ENCODE measurements around the gene TUBB1. TPM values are rescaled to one million over a fixed set of nuclear protein-coding genes. Genes with fewer than 3 reads are reported as not detected.
"Not testable (repeated sequence)": the region's sequence is repeated elsewhere in the genome, so short reads cannot be mapped to it uniquely, and the experiment has no call there.

The TUBB1 gene
- total and polyA plus RNA-seq, 2 donors from 2014 or later: 0.17 TPM; not detected in 1

DNA sequence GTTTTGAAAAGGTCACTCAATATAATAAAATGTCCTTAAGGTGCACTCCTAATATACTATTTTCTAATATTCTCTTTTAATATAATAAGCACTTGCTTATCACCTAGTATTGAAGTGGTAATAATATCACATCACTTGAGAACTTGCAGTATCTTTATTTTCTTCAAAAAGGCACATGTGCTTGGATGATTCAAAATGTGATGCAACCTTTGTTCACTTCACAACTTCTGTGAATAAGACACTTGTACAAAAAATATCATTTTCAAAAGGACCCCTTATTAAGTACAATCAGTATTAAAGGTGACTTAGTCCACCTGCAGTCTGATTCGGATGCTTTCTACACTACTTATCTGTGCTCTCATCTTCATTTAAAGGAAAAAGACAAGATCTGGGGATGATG, 20.0 kb downstream of the TUBB1 start:
- intact Hi-C loops (cut with DNase I): no loop called here
- peaks cover 5 to 25% (median 20%) of the 10 kb centered on the region in 3 donors for H3K36me3 ChIP-seq (ENCODE audit: control insufficient read depth in 2 of 3, insufficient read depth in 3 of 3, low read length in 3 of 3)
- H3K9ac ChIP-seq (ENCODE audit: low read length in 3 of 3): no peak overlapping the region
- H3K27me3 ChIP-seq (ENCODE audit: control insufficient read depth, insufficient read depth, low read length): no peaks in the 10 kb centered on the region
- H3K27ac ChIP-seq (ENCODE audit: low read depth in 2 of 2, low read length in 2 of 2): no peak overlapping the region
- H3K4me3 ChIP-seq (ENCODE audit: low read length in 3 of 3): no peak overlapping the region
- no peaks in the 10 kb centered on the region for H3K9me3 ChIP-seq (ENCODE audit: control insufficient read depth in 2 of 3, insufficient read depth in 1 of 3, low read length in 3 of 3)
- H3K4me1 ChIP-seq (ENCODE audit: control insufficient read depth in 2 of 3, insufficient read depth in 2 of 3, low read depth in 1 of 3, low read length in 3 of 3): peaks cover 2 to 11% (median 7%) of the 10 kb centered on the region in 3 donors
- FAIRE-seq (no peak), DNase-seq (no peak)
- TF ChIP-seq, protein P1, sequence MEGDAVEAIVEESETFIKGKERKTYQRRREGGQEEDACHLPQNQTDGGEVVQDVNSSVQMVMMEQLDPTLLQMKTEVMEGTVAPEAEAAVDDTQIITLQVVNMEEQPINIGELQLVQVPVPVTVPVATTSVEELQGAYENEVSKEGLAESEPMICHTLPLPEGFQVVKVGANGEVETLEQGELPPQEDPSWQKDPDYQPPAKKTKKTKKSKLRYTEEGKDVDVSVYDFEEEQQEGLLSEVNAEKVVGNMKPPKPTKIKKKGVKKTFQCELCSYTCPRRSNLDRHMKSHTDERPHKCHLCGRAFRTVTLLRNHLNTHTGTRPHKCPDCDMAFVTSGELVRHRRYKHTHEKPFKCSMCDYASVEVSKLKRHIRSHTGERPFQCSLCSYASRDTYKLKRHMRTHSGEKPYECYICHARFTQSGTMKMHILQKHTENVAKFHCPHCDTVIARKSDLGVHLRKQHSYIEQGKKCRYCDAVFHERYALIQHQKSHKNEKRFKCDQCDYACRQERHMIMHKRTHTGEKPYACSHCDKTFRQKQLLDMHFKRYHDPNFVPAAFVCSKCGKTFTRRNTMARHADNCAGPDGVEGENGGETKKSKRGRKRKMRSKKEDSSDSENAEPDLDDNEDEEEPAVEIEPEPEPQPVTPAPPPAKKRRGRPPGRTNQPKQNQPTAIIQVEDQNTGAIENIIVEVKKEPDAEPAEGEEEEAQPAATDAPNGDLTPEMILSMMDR (IDR thresholded peaks at IDR 0.05; ENCODE audit: borderline replicate concordance, extremely low read depth, insufficient read depth): no peak

DNA sequence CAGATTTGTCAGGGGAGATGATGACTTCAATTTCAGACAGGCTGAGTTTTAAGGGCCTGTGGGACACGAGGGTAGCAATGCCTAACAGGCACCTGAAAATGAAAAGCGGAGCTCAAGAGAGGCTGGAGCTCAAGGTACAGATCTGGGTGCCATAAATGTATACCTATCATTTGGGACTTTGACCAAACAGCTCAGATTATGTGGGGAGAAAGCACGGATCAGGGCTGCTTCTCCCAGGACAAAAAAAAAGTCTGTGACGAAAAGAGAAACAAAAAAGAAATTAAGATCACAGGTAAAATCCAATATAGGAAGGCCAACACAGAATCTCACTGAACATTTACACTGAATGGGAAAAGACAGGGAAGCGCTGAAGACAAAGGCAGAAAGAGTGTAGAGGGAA, 21.4 kb downstream of the TUBB1 start:
- H3K4me3 ChIP-seq (ENCODE audit: low read length in 3 of 3): no peak overlapping the region
- H3K27me3 ChIP-seq (ENCODE audit: control insufficient read depth, insufficient read depth, low read length): no peaks in the 10 kb centered on the region
- FAIRE-seq (no peak), DNase-seq (no peak)
- no peak overlapping the region for H3K9ac ChIP-seq (ENCODE audit: low read length in 3 of 3)
- H3K9me3 ChIP-seq (ENCODE audit: control insufficient read depth in 2 of 3, insufficient read depth in 1 of 3, low read length in 3 of 3): no peaks in the 10 kb centered on the region
- H3K36me3 ChIP-seq (ENCODE audit: control insufficient read depth in 2 of 3, insufficient read depth in 3 of 3, low read length in 3 of 3): peaks cover under 1 to 16% (median 16%) of the 10 kb centered on the region in 3 donors
- H3K27ac ChIP-seq (ENCODE audit: low read depth in 2 of 2, low read length in 2 of 2): no peak overlapping the region
- peaks cover 2 to 11% (median 7%) of the 10 kb centered on the region in 3 donors for H3K4me1 ChIP-seq (ENCODE audit: control insufficient read depth in 2 of 3, insufficient read depth in 2 of 3, low read depth in 1 of 3, low read length in 3 of 3)
- TF ChIP-seq, protein P1 (IDR thresholded peaks at IDR 0.05; ENCODE audit: borderline replicate concordance, extremely low read depth, insufficient read depth): no peak
- intact Hi-C loops (cut with DNase I): no loop called here

DNA sequence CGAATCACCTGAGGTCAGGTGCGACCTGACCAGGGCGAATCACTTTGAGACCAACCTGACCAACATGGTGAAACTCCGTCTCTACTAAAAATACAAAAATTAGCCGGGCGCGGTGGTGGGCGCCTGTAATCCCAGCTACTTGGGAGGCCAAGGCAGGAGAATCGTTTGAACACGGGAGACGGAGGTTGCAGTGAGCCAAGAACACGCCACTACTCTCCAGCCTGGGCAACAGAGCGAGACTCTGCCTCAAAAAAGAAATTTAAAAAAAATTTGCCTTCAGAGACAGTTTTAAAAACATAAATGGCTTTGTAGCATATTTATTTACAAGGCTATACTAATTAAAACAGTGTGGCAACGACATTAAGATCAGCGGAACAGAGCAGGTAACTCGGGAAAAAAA, 22.3 kb downstream of the TUBB1 start:
- DNase-seq; H3K9ac ChIP-seq (ENCODE audit: low read length in 3 of 3); intact Hi-C loops (cut with DNase I); H3K9me3 ChIP-seq (ENCODE audit: control insufficient read depth in 2 of 3, insufficient read depth in 1 of 3, low read length in 3 of 3); H3K27me3 ChIP-seq (ENCODE audit: control insufficient read depth, insufficient read depth, low read length); H3K36me3 ChIP-seq (ENCODE audit: control insufficient read depth in 2 of 3, insufficient read depth in 3 of 3, low read length in 3 of 3); H3K27ac ChIP-seq (ENCODE audit: low read depth in 2 of 2, low read length in 2 of 2); FAIRE-seq: not testable (repeated sequence)
- Histone ChIP-seq H3K4me1 (ENCODE audit: control insufficient read depth in 2 of 3, insufficient read depth in 2 of 3, low read depth in 1 of 3, low read length in 3 of 3) (peaks cover 2 to 11% (median 7%) of the 10 kb centered on the region in 3 donors), H3K4me3 (ENCODE audit: low read length in 3 of 3) (peak overlapping the region; percentile 66 to 89 (median 70))

DNA sequence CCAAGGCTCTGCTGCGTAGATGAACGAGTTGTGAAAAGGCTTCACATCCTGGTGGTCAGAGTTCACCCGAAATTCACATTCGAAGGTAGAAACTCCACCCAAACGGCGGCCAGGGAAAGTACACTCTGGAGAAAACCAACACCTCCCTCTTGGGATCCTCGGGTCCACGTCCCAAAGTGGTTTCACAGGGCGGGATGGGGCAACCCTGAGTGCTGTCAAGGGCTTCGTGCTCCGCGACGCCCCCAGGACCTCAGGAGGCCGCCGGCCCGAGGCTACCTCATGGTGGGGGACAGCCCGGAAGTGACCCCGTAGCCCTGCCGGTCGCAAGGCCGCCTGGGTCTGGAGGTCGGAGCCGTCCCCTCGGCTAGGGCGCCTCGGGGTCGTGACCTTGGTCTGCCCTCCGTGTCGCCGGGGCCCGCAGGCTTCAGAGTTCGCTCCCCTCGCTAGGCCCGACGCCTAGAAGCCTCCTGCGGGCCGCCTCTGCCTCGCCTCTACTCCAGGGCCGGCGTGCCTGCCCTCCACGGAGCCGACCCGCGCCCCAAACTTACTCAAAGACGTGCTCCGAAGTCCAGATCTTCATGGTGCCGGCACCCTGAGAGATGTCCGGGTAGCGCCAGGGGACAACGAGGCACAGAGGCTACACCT, 23.0 kb downstream of the TUBB1 start, which contains the start of gene PRELID3B:
Gene PRELID3B (minus strand): TSS at position 636 of the 645 bp plus-strand sequence. CDS start 56 bp downstream, at position 580.
- Histone ChIP-seq H3K9me3 (ENCODE audit: control insufficient read depth in 2 of 3, insufficient read depth in 1 of 3, low read length in 3 of 3) (no peaks in the 10 kb centered on the region), H3K9ac (ENCODE audit: low read length in 3 of 3) (peak within 1 kb of the TSS; percentile 4 to 85 (median 50)), H3K27ac (ENCODE audit: low read depth in 2 of 2, low read length in 2 of 2) (peak within 1 kb of the TSS; percentile 51 to 81), H3K36me3 (ENCODE audit: control insufficient read depth in 2 of 3, insufficient read depth in 3 of 3, low read length in 3 of 3) (peaks cover 0 to 5% (median under 1%) of the 10 kb centered on the region in 3 donors), H3K4me1 (ENCODE audit: control insufficient read depth in 2 of 3, insufficient read depth in 2 of 3, low read depth in 1 of 3, low read length in 3 of 3) (peaks cover 2 to 11% (median 7%) of the 10 kb centered on the region in 3 donors), H3K27me3 (ENCODE audit: control insufficient read depth, insufficient read depth, low read length) (no peaks in the 10 kb centered on the region), H3K4me3 (ENCODE audit: low read length in 3 of 3) (peak within 1 kb of the TSS; percentile 66 to 89 (median 70))
- FAIRE-seq (no peak), DNase-seq (peak in 2 of 5 donors; percentile 25 to 46)
- TF ChIP-seq, protein P1 (IDR thresholded peaks at IDR 0.05; ENCODE audit: borderline replicate concordance, extremely low read depth, insufficient read depth): no peak
- intact Hi-C loops (cut with DNase I): no loop called here

Data from kidney (tissue), 14 donors.